AG20443 (cell line): ENCODE measurements around the gene GABPB1.

Experiments used
- DNase-seq: peaks from one replicate; pipeline ENCODE4 v3.0.0; 2012; ENCODE audit warnings: low spot score, mixed read lengths

Gene GABPB1

GRCh38 chr15:50241684-50242450, 113.1 kb downstream of the GABPB1 start:
- peak; percentile 46 for DNase-seq

GRCh38 chr15:50238255-50238654, 116.7 kb downstream of the GABPB1 start:
- DNase-seq: no peak

GRCh38 chr15:50236433-50236832, 118.6 kb downstream of the GABPB1 start:
- DNase-seq: no peak

GRCh38 chr15:50235794-50236193, 119.2 kb downstream of the GABPB1 start:
- no peak for DNase-seq

GRCh38 chr15:50234764-50235163, 120.2 kb downstream of the GABPB1 start:
- no peak for DNase-seq

- DNase-seq: no peak
Measured at GRCh38 chr15:50233192-50233736, 121.7 kb downstream of the GABPB1 start.

- DNase-seq: no peak
Measured at GRCh38 chr15:50232791-50233190, 122.2 kb downstream of the GABPB1 start.

- no peak for DNase-seq
Measured at GRCh38 chr15:50231761-50232160, 123.2 kb downstream of the GABPB1 start.

- no peak for DNase-seq
Measured at GRCh38 chr15:50229336-50229735, 125.7 kb downstream of the GABPB1 start.

GRCh38 chr15:50228866-50229265, 126.1 kb downstream of the GABPB1 start:
- DNase-seq: no peak

- DNase-seq: peak; percentile 74
Measured at GRCh38 chr15:50227076-50227475, 127.9 kb downstream of the GABPB1 start.

- DNase-seq: no peak
Measured at GRCh38 chr15:50225938-50226337, 129.1 kb downstream of the GABPB1 start.
